ENCODE results near the gene NRGN.
A peak's percentile ranks its signal among the peaks of the same experiment; 100 is the strongest.

The NRGN gene

DNA sequence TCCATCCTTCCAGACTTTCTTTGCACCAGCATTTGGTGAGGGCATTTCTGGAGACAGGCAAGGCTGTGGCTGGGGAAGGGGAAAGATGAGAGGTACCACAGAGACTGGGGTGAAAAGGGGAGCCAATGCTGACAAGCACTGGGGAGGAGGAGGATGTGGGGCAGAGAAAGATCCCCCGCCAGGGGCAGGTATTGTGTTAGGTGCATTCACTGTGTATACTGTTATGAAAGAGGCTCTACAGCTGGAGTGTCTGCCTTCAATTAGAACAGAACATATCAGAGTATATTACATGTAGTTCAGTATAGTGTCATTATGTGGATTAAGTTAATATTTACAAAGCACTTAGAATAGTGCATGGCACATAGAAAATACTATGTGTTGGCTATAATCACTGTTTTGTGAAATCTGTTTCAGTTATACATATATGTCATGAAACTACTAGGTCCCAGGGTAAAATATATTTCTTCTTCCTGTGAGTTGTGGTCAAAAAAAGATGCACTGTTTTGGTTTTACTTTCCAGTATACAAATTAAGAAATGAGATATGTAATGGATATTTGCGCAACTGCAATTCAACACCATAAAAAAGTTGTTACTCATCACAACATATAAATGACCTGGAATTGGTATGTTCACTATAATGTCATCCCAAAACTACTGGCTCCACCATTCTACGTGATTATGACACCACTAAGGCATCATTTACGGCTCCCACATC is 52.0 kb downstream of the NRGN start:
- DNase-seq = peak in 1 of 5 experiments; percentile 8

DNA sequence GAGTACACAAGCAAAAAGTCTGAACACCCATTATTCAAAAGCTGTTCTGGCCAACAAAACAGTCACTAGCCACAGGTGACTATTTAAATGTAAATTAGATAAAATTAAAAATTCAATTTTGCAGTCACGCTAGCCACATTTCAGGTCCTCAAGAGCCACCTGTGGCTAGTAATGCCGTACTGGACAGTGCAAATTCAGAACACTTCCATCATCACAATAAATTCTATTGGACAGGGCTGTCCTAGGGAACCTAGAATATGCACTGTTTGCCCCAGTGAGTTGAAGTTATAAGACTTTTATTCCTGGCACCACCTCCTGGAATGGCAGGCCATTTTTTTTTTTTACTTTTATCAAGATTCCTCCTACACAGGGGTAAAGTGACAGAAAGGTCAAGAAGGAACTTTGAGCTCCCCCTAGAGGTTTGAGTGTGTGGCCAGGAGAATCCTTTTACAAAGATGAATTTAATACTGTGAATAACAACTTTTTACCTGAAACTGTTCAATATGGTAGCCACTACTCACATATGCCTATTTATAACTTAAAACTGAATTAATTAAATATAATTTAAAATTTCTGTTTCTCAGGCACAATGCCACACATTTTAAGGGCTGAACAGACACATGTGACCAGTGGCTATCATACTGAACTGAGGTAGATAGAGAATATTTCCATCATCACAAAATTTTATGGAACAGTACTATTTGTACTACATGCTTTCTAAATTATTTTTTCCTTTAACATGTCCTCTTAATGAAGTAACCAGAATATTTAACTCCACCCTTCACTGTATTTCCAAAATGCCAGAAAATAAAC is 53.9 kb downstream of the NRGN start:
- peak in 1 of 5 experiments; percentile 63 for DNase-seq

DNA sequence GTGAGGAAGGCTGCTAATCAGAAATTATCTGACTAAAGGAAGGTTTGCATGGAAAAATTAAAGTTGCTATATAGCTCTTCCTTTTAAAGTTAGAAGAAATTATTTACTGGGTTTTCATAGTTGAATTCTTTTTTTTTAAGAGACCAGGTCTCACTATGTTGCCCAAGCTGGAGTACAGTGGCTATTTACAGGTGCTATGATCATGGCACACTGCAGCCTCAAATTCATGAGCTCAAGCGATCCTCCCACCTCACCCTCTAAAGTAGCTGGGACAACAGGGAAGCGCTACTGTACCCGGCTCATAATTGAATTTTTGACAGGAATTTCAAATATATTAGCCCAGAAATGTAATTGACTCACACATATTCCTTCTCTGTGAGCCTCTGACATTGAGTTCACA is 56.6 kb downstream of the NRGN start:
- no peak for DNase-seq

Data from T-helper 2 cell (primary cell).